Activated CD4-positive, alpha-beta T cell treated with anti-CD3 and anti-CD28 coated beads, Interleukin-2, amount 50 U/mL, for 4 hours (primary cell): Measurements from ENCODE around the gene CNR1.
"Not testable (repeated sequence)": the region's sequence is repeated elsewhere in the genome, so short reads cannot be mapped to it uniquely, and the experiment has no call there.

Experiments
- DNase-seq, 2 experiments: peaks; one replicate each; pipeline ENCODE4 v3.0.0-alpha.2; 2020

The CNR1 gene

DNA sequence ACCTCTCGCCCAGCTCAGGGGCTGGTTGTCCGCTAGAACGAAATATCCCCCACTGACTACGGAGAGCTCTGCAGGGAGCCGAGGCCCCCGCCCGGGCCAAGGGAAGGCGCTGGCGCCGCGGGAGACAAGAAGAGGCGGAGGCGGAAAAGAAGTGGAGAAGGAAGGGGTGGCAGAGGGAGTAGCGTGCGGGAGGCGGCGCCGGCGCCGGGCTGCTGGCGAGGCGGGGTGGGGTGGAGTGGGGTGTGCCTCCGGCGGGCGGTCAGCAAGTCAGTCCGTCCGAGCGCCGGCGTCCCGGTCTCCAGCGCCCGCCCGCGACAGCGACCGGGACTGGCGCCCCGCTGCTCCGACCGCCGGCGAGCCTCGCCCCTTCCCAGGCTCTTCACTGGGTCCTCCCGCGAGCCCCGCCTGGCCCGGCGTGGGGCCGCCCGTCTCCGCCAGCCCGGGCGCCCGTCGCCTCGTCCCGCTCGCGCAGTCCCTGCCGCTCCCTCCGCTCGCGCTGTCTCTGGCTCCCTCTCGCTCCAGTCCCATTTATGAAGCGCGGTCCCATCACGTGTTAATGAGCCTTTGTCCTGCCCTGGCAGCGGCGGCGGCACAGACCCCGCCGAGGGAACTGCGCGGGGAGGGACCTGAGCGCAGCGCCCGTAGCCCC, at the start of gene CNR1:
CNR1 (minus strand) TSS at position 504 of the 649 bp plus-strand sequence. CDS start 21,073 bp downstream, outside the sequence.
- no peak for DNase-seq

DNA sequence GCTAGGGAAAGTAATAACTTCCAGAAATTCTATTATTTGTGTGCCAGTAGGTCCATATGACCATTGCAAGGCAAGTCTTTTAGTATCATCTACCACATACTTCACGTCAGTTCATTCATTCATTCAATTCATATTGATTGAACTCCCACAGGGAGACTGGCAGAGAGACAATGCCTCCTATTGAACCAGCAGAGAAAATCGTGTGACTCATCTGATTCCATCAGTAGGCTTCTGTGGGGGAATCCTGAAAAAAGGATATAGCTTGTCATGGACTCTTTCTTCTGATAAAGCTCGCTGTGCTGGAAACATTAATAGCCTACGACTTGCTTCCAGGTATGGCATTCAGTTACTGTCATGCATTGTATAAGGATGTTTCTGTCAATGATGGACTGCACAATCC, 45.3 kb upstream of the CNR1 start:
- DNase-seq, result no peak

DNA sequence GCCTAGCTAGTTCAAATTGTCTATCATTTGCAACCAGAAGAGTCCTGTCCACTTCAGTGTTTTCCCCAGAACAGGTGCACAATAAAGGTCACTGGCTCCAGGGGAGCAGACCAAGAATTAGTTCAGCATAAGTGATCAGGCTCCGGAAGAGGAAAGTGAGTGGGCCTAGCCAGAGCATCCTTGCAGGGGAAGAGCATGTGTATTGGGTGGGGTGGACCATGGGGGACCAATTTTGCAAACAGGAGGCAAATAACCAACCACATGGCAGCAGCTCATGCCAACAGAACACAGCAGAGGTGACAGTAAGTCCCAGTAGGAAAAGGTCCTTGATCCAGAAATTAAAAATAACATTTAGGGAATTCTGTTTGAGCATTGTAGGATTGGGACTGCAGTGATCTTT, 43.2 kb upstream of the CNR1 start:
- DNase-seq, result no peak

- no peak for DNase-seq
These were observed 42.6 kb upstream of the CNR1 start for GRCh38 chr6:88208726-88209125.

- DNase-seq, result not testable (repeated sequence)
These were observed 35.6 kb upstream of the CNR1 start for GRCh38 chr6:88201734-88202133.

- DNase-seq, result no peak
These were observed 18.8 kb upstream of the CNR1 start for GRCh38 chr6:88184921-88185320.

GRCh38 chr6:88183471-88183870, 17.3 kb upstream of the CNR1 start:
- DNase-seq, result no peak

GRCh38 chr6:88179692-88180091, 13.5 kb upstream of the CNR1 start:
- DNase-seq, result no peak

DNA sequence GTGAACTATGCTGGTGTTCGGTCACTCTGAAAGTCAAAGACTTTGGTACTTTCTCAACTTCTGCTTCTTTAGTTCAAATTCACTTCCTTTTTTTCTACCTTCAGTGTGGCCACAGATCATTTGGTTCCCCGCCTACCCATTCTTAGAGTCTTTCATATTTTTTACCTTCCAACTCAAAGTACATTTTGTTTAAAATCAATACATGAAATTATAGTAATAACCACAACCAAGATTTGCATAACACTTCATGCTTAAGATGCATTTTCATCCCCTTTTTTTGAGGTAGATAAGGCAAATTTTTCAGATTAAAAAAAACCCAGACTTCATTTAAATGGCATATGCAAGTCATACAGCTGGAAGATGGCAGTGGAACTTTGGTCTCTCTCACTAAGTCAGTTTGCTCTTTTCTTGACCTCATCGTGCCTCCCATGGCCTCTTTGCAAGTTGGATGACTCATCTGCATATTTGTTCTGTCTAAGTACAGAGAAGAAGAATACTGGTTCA, 11.9 kb upstream of the CNR1 start:
- no peak for DNase-seq

GRCh38 chr6:88174906-88175305, 8.8 kb upstream of the CNR1 start:
- DNase-seq, result no peak

GRCh38 chr6:88171312-88171711, 5.2 kb upstream of the CNR1 start:
- no peak for DNase-seq

DNA sequence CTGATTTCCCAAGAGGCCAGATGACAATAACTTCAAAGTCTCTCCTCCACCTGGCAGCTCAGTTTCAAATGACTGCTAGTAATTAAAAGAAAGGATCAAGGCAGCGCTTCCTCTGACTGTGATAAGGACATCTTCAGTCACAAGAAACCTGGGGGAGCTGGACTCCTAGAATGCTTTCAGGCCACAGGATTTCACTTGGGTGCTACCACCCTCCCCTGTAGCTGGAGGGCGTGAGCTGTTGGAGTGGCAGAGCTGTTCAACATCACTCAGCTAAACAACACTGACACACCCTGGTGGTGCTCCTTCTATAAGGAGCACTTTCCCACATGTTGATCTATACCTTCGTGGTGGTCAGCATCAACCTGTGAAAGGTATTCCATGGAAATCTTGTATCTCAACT, 2.2 kb upstream of the CNR1 start:
- DNase-seq, result no peak

- DNase-seq, result no peak
These were observed 1.3 kb upstream of the CNR1 start for GRCh38 chr6:88167352-88167937.

DNA sequence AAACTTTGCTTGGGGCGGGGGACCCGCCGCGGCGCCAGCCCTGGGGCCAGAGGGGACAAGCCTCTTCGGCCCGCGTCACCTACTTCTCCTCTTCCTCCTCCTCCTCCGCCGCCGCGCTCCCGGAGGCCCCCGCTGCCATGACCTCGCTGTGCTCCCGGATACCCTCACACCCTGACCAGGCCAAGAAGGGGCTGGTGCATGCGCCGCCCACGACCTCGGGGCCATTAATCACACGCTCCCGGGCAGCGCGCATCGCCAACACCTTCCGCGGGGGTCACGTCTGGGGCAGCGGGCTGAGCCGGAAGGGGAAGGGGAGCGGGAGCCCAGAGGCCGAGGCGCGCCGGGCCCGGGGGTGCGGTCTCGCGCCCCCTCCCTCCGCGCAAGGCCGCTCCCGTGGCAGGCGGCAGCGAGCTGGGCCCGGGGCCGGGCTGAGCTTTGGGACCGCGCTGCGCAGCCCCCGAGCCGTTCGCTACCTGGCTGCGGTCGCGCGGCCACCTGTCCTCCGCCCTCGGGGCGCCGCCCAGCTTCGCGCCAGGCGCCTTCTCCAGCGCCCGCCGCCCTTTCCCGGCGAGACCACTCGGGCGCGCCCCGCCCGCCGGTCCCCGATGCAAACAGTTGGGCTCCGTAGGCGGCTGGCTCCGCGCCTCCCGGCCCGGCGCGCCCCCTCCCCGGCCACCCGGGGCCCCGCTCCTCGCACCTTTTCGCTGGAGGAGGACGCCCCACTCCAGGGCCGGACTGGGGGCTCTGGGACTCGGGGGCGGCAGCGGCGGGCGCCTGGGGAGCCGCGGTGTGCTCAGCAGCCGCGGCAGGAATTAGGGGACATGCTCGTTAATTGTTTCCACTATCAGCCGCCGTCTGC, 575 bp upstream of the CNR1 start:
- DNase-seq, result no peak

- DNase-seq, result no peak
These were observed 882 bp downstream of the CNR1 start for GRCh38 chr6:88165087-88165843.

- no peak for DNase-seq
These were observed 2.1 kb downstream of the CNR1 start for GRCh38 chr6:88164061-88164460.

GRCh38 chr6:88163616-88164015, 2.5 kb downstream of the CNR1 start:
- DNase-seq, result no peak

DNA sequence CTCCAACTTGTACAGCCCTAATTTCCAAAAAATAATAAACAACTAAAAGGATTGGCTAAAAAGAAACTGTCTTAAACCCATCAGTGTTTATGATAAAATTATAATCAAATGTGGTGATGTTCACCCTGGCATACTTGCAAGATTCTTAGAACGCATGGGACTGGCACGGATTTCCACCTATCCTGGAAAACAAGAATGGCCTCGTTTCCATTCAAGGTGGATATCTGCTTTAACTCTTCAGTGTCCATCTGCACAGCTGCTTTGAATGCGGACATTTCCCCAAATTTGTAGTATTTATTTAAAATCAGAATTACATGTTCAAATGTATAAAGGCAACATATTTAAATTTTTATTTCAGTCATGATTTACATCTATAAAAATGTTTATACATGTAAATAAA, 4.2 kb downstream of the CNR1 start:
- no peak for DNase-seq

DNA sequence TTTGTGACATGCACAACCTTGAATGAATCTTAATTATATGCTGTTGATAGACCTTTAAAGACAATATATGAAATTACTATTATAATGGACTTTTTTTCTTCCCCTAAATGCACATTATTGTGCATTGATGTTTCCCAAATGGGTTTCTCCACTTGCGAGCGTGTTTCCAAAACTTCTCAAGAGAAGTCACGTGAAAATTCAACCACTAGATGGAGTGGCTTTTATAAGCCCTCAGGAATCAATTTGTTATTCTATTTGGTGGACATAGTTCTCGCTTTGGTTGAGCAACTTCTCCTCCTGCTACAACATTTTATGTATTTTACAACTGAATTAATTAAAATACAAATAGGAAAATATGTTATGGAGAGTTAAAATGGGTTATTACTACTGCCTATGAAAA, 9.0 kb downstream of the CNR1 start:
- no peak for DNase-seq

- DNase-seq, result no peak
These were observed 20.7 kb downstream of the CNR1 start for GRCh38 chr6:88145298-88145963.

- DNase-seq, result no peak
These were observed 21.4 kb downstream of the CNR1 start for GRCh38 chr6:88144637-88145297.
